H9 (cell line): ENCODE measurements around the gene TPGS2. TPM values are rescaled to one million over a fixed set of nuclear protein-coding genes. Genes with fewer than 3 reads are reported as not detected.

Experiments used
- DNase-seq: peaks from one replicate; pipeline ENCODE4 v3.0.0-alpha.2; 2017
- H2AFZ ChIP-seq: one replicate; pipeline ENCODE4 v1.6.1; 2013; ENCODE audit warnings: mild to moderate bottlenecking, low read length, control low read depth, moderate library complexity
- H2AK5ac ChIP-seq: 2 replicates; pipeline ENCODE4 v1.6.1; 2013; ENCODE audit warnings: low read length, control low read depth, mixed read lengths; ENCODE audit not compliant: insufficient read length
- H2BK120ac ChIP-seq: one replicate; pipeline ENCODE4 v1.6.1; 2013; ENCODE audit warnings: low read depth, mild to moderate bottlenecking, low read length, control low read depth, inconsistent platforms; ENCODE audit not compliant: poor library complexity, severe bottlenecking
- H2BK12ac ChIP-seq: 2 replicates; pipeline ENCODE4 v1.6.1; 2013; ENCODE audit warnings: low read length, control low read depth, mixed read lengths, low read depth; ENCODE audit not compliant: insufficient read length
- H2BK15ac ChIP-seq: 2 replicates; pipeline ENCODE4 v1.6.1; 2013; ENCODE audit warnings: low read depth, low read length, control low read depth
- H2BK20ac ChIP-seq: one replicate; pipeline ENCODE4 v1.6.1; 2013; ENCODE audit warnings: low read depth, mild to moderate bottlenecking, low read length, control low read depth, inconsistent platforms; ENCODE audit not compliant: poor library complexity, severe bottlenecking
- H2BK5ac ChIP-seq: 2 replicates; pipeline ENCODE4 v1.6.1; 2013; ENCODE audit warnings: low read length, control low read depth, mixed read lengths; ENCODE audit not compliant: insufficient read length
- H3K14ac ChIP-seq: 2 replicates; pipeline ENCODE4 v1.6.1; 2013; ENCODE audit warnings: low read length, control low read depth; ENCODE audit not compliant: insufficient read depth
- H3K18ac ChIP-seq: 2 replicates; pipeline ENCODE4 v1.6.1; 2013; ENCODE audit warnings: low read depth, mild to moderate bottlenecking, mixed read lengths, low read length, control low read depth; ENCODE audit not compliant: insufficient read length
- H3K23ac ChIP-seq: 2 replicates; pipeline ENCODE4 v1.6.1; 2013; ENCODE audit warnings: low read length, control low read depth, mixed read lengths, low read depth; ENCODE audit not compliant: insufficient read length
- H3K23me2 ChIP-seq: 2 replicates; pipeline ENCODE4 v1.6.1; 2013; ENCODE audit warnings: low read depth, mild to moderate bottlenecking, mixed read lengths, low read length, control low read depth; ENCODE audit not compliant: insufficient read length, poor library complexity, severe bottlenecking
- H3K27ac ChIP-seq: 2 replicates; pipeline ENCODE4 v1.5.1; 2013; ENCODE audit warnings: low read length, control low read depth, mixed read lengths, low read depth; ENCODE audit not compliant: insufficient read length
- H3K27me3 ChIP-seq: 2 replicates; pipeline ENCODE4 v1.6.1; 2013; ENCODE audit warnings: low read length, control low read depth, inconsistent platforms; ENCODE audit not compliant: insufficient read depth
- H3K4ac ChIP-seq: 2 replicates; pipeline ENCODE4 v1.6.1; 2013; ENCODE audit warnings: low read depth, mild to moderate bottlenecking, control low read depth, inconsistent platforms, low read length, moderate library complexity
- H3K4me1 ChIP-seq: 2 replicates; pipeline ENCODE4 v1.6.1; 2013; ENCODE audit warnings: low read length, control low read depth, inconsistent platforms; ENCODE audit not compliant: insufficient read depth
- H3K4me2 ChIP-seq: 2 replicates; pipeline ENCODE4 v1.6.1; 2013; ENCODE audit warnings: low read length, control low read depth, mixed read lengths; ENCODE audit not compliant: insufficient read length, insufficient read depth
- H3K56ac ChIP-seq: 2 replicates; pipeline ENCODE4 v1.6.1; 2013; ENCODE audit warnings: low read depth, mild to moderate bottlenecking, mixed read lengths, low read length, control low read depth; ENCODE audit not compliant: insufficient read length
- H3K79me1 ChIP-seq: 2 replicates; pipeline ENCODE4 v1.6.1; 2013; ENCODE audit warnings: low read depth, mild to moderate bottlenecking, moderate library complexity, low read length, control low read depth, inconsistent platforms; ENCODE audit not compliant: insufficient read depth, poor library complexity, severe bottlenecking
- H3K79me2 ChIP-seq: 2 replicates; pipeline ENCODE4 v1.6.1; 2013; ENCODE audit warnings: low read length, control low read depth, inconsistent platforms; ENCODE audit not compliant: insufficient read depth
- H3K9ac ChIP-seq: 2 replicates; pipeline ENCODE4 v1.6.1; 2013; ENCODE audit warnings: low read length, control low read depth, mixed read lengths; ENCODE audit not compliant: insufficient read length; ENCODE audit errors: extremely low read depth
- H3K9me3 ChIP-seq: one replicate; pipeline ENCODE4 v1.6.1; 2013; ENCODE audit warnings: low read depth, low read length, inconsistent platforms; ENCODE audit not compliant: control insufficient read depth
- H3T11ph ChIP-seq: one replicate; pipeline ENCODE4 v1.6.1; 2013; ENCODE audit warnings: mild to moderate bottlenecking, low read length, control low read depth, inconsistent platforms
- H4K20me1 ChIP-seq: one replicate; pipeline ENCODE4 v1.6.1; 2013; ENCODE audit not compliant: control insufficient read depth, insufficient read length, insufficient read depth
- H4K5ac ChIP-seq: 2 replicates; pipeline ENCODE4 v1.6.1; 2013; ENCODE audit warnings: low read depth, mild to moderate bottlenecking, mixed read lengths, low read length, control low read depth; ENCODE audit not compliant: insufficient read length
- H4K8ac ChIP-seq: replicated peaks from 2 replicates; pipeline ENCODE4 v1.6.1; 2013; ENCODE audit warnings: low read length, control low read depth, mixed read lengths, low read depth; ENCODE audit not compliant: insufficient read length
- H4K91ac ChIP-seq: 2 replicates; pipeline ENCODE4 v1.6.1; 2013; ENCODE audit warnings: low read depth, mild to moderate bottlenecking, moderate library complexity, mixed read lengths, low read length, control low read depth; ENCODE audit not compliant: insufficient read length
- H3K27ac Mint-ChIP-seq, 3 experiments: 2 replicates in 2 of 3; 3 replicates in 1 of 3; pipeline ENCODE4 v1.8.0; 2020 to 2021; ENCODE audit warnings: mixed read lengths in 3 of 3, mild to moderate bottlenecking in 1 of 3, moderate library complexity in 1 of 3
- H3K27me3 Mint-ChIP-seq: 2 replicates; pipeline ENCODE4 v1.8.0; 2021; ENCODE audit warnings: low read depth, mild to moderate bottlenecking, moderate library complexity, mixed read lengths
- H3K36me3 Mint-ChIP-seq, 3 experiments: 2 replicates in 2 of 3; 3 replicates in 1 of 3; pipeline ENCODE4 v1.8.0; 2020 to 2021; ENCODE audit warnings: low read depth in 3 of 3, mixed read lengths in 3 of 3; ENCODE audit not compliant: insufficient read depth in 1 of 3
- H3K4me1 Mint-ChIP-seq, 2 experiments: 2 replicates each; pipeline ENCODE4 v1.8.0; 2020; ENCODE audit warnings: mixed read lengths in 2 of 2
- H3K4me3 Mint-ChIP-seq, 2 experiments: 2 replicates in 1 of 2; 3 replicates in 1 of 2; pipeline ENCODE4 v1.8.0; 2020 to 2021; ENCODE audit warnings: mild to moderate bottlenecking in 2 of 2, mixed read lengths in 2 of 2, moderate library complexity in 1 of 2
- H3K9me3 Mint-ChIP-seq, 2 experiments: 2 replicates in 1 of 2; 3 replicates in 1 of 2; pipeline ENCODE4 v1.8.0; 2020; ENCODE audit warnings: mild to moderate bottlenecking in 2 of 2, mixed read lengths in 2 of 2, moderate library complexity in 1 of 2
- CTCF ChIP-seq: fragments of 200-600 bp; sonication (generic); conservative IDR thresholded peaks from 3 replicates; pipeline ENCODE4 v1.8.0; 2021; ENCODE audit warnings: antibody characterized with exemption, mild to moderate bottlenecking
- WGBS: extraction: QIAGEN DNeasy Blood & Tissue Kit; methylation state at CpG from one replicate; pipeline ENCODE4 v1.1.7; 2013; ENCODE audit warnings: missing lambda C conversion rate, low lambda C conversion rate, mixed read lengths; ENCODE audit not compliant: insufficient read length; ENCODE audit errors: extremely low coverage; 5-methylcytosine and 5-hydroxymethylcytosine counted together
- total RNA-seq: library from RNA; stranded (reverse); gene quantifications from 2 replicates; pipeline ENCODE4 v1.2.1, GENCODE V29; 2021

The TPGS2 gene
- total RNA-seq, 1 experiment from 2014 or later = 147 TPM

- Histone ChIP-seq H2AK5ac (no peak overlapping the region), H4K5ac (no peak overlapping the region), H3K79me1 (peaks cover 3% of the 10 kb centered on the region), H3K18ac (no peak overlapping the region), H3K79me2 (no peaks in the 10 kb centered on the region), H2BK5ac (no peak overlapping the region), H3K27me3 (no peaks in the 10 kb centered on the region; the same call in 1 of the 2 replicates), H3K27ac (no peak overlapping the region), H3K9me3 (no peaks in the 10 kb centered on the region), H2BK15ac (no peak overlapping the region), H3K23me2 (no peaks in the 10 kb centered on the region), H3K4me1 (no peaks in the 10 kb centered on the region), H2BK12ac (no peak overlapping the region), H3K4me2 (no peak overlapping the region), H4K8ac (no peak overlapping the region), H3K14ac (no peak overlapping the region), H3K23ac (no peak overlapping the region), H2BK20ac (no peak overlapping the region), H2AFZ (no peak overlapping the region), H2BK120ac (no peak overlapping the region), H4K20me1 (no peaks in the 10 kb centered on the region), H4K91ac (no peak overlapping the region), H3K4ac (no peak overlapping the region), H3K9ac (no peak overlapping the region), H3T11ph (no peak overlapping the region), H3K56ac (no peak overlapping the region)
- Mint-ChIP-seq H3K9me3 (no peaks in the 10 kb centered on the region), H3K27me3 (no peaks in the 10 kb centered on the region), H3K4me1 (peaks cover 0 to 6% of the 10 kb centered on the region in 2 experiments; a peak in 2 of 4 replicates), H3K4me3 (no peak overlapping the region), H3K36me3 (peaks cover 14 to 49% (median 27%) of the 10 kb centered on the region in 3 experiments; a peak in 6 of 7 replicates), H3K27ac (no peak overlapping the region; a peak in 1 of 7 replicates)
- no peak for TF ChIP-seq CTCF
- DNase-seq = no peak
- WGBS = no CpG with 5 or more reads among the region's 3 CpGs
Measured at GRCh38 chr18:36818652-36819051, 10.2 kb downstream of the TPGS2 start.
